HCT116 (cell line): ENCODE data around the gene CCL17. TPM values are rescaled to one million over a fixed set of nuclear protein-coding genes. Genes with fewer than 3 reads are reported as not detected.

Source experiments
- ATAC-seq: fragments of 200-7000 bp; cut with Tn5 transposase; 2 replicates; pipeline ENCODE4 v1.9.1; 2020; ENCODE audit warnings: mild to moderate bottlenecking, moderate library complexity
- BruUV-seq: library from RNA; stranded (reverse); fragments of 400-500 nt; replicated peaks from 2 replicates; lab custom pipeline; 2021; lab: Mats Ljungman, UMichigan
- CTCF ChIA-PET: fragments of 300-600 bp; sonication (Branson Sonifier 250); formaldehyde crosslinking; loops from one replicate; lab custom pipeline; 2021; ENCODE audit warnings: antibody characterized with exemption; lab: Charles Lee
- POLR2A ChIA-PET: fragments of 300-600, 350-600 bp; sonication (Branson Sonifier 250); formaldehyde crosslinking; loops from one replicate; lab custom pipeline; 2021; ENCODE audit warnings: antibody characterized with exemption; lab: Charles Lee
- RAD21 ChIA-PET, 2 experiments: fragments of 300-600 bp; sonication (Branson Sonifier 250); formaldehyde crosslinking; loops; one replicate each; lab custom pipeline; 2023; ENCODE audit warnings: low total read pairs in 2 of 2; ENCODE audit not compliant: uncharacterized antibody in 2 of 2, unreplicated experiment in 2 of 2, low non-redundant PET in 1 of 2; lab: Charles Lee
- DNase-seq: peaks from one replicate; pipeline ENCODE4 v3.0.0-alpha.2; 2010; ENCODE audit warnings: low read depth, low spot score
- H2AFZ ChIP-seq: fragments of 200-600 bp; shearing (Covaris generic), sonication (generic); 2 replicates; pipeline ENCODE4 v1.6.1; 2017; ENCODE audit warnings: low read depth, mixed run types, mixed read lengths, antibody characterized with exemption, low read length; ENCODE audit not compliant: poor library complexity, severe bottlenecking
- H3K27ac ChIP-seq: 2 replicates; pipeline ENCODE4 v1.5.1; 2012; ENCODE audit warnings: low read depth, low read length
- H3K27me3 ChIP-seq: fragments of 200-600 bp; sonication (generic); 2 replicates; pipeline ENCODE4 v1.6.1; 2016; ENCODE audit warnings: mixed run types, low read length, mixed read lengths; ENCODE audit not compliant: insufficient read depth
- H3K36me3 ChIP-seq, 2 experiments: fragments of 200-500 bp in 1 of 2; fragments of 200-600 bp in 1 of 2; sonication (Bioruptor generic) in 1 of 2; sonication (generic) in 1 of 2; 2 replicates each; pipeline versions ENCODE4 v1.5.1 to v1.6.1; 2014 to 2016; ENCODE audit warnings: low read length in 2 of 2, inconsistent platforms in 1 of 2, mixed read lengths in 1 of 2, mixed run types in 1 of 2; ENCODE audit not compliant: insufficient read depth in 2 of 2, control insufficient read depth in 1 of 2
- H3K4me1 ChIP-seq, 2 experiments: fragments of 200-600 bp in 1 of 2; sonication (generic) in 1 of 2; 2 replicates each; pipeline versions ENCODE4 v1.5.1 to v1.6.1; 2012 to 2017; ENCODE audit warnings: low read length in 2 of 2, inconsistent platforms in 1 of 2, mild to moderate bottlenecking in 1 of 2, mixed read lengths in 1 of 2, mixed run types in 1 of 2, moderate library complexity in 1 of 2; ENCODE audit not compliant: insufficient read depth in 2 of 2, control insufficient read depth in 1 of 2
- H3K4me2 ChIP-seq: fragments of 200-600 bp; sonication (generic); 2 replicates; pipeline ENCODE4 v1.6.1; 2017; ENCODE audit warnings: mixed run types, low read length, mixed read lengths
- H3K4me3 ChIP-seq, 2 experiments: fragments of 200-600 bp in 1 of 2; sonication (generic) in 1 of 2; replicated peaks in 1 of 2; 2 replicates each; pipeline ENCODE4 v1.5.1; 2011 to 2016; ENCODE audit warnings: low read length in 2 of 2, control low read depth in 1 of 2, low read depth in 1 of 2, mild to moderate bottlenecking in 1 of 2, mixed read lengths in 1 of 2, mixed run types in 1 of 2
- H3K79me2 ChIP-seq: fragments of 200-600 bp; sonication (generic); 2 replicates; pipeline ENCODE4 v1.6.1; 2017; ENCODE audit warnings: mild to moderate bottlenecking, mixed run types, low read length, moderate library complexity, mixed read lengths; ENCODE audit not compliant: insufficient read depth
- H3K9ac ChIP-seq: fragments of 200-600 bp; sonication (generic); 2 replicates; pipeline ENCODE4 v1.6.1; 2016; ENCODE audit warnings: low read length, mixed read lengths
- H3K9me2 ChIP-seq: fragments of 200-600 bp; sonication (generic), shearing (Covaris generic); 2 replicates; pipeline ENCODE4 v1.6.1; 2017; ENCODE audit warnings: mixed run types, mild to moderate bottlenecking, moderate library complexity; ENCODE audit not compliant: insufficient read depth
- H3K9me3 ChIP-seq, 2 experiments: fragments of 200-500 bp in 1 of 2; fragments of 200-600 bp in 1 of 2; sonication (Bioruptor generic) in 1 of 2; sonication (generic) in 1 of 2; 2 replicates each; pipeline ENCODE4 v1.6.1; 2014 to 2017; ENCODE audit warnings: low read length in 2 of 2, mixed read lengths in 2 of 2, inconsistent platforms in 1 of 2, low read depth in 1 of 2, mild to moderate bottlenecking in 1 of 2, mixed run types in 1 of 2, moderate library complexity in 1 of 2; ENCODE audit not compliant: control insufficient read depth in 1 of 2, insufficient read depth in 1 of 2
- H4K20me1 ChIP-seq: fragments of 200-600 bp; sonication (generic), shearing (Covaris generic); 2 replicates; pipeline ENCODE4 v1.6.1; 2017; ENCODE audit warnings: mixed run types, mild to moderate bottlenecking, moderate library complexity; ENCODE audit not compliant: insufficient read depth
- CEBPB ChIP-seq: IDR thresholded peaks from 2 replicates; pipeline ENCODE4 v1.6.1; 2012; ENCODE audit warnings: low read depth
- EGR1 ChIP-seq: IDR thresholded peaks from 2 replicates; pipeline ENCODE4 v1.6.1; 2012; ENCODE audit warnings: low read depth
- ELF1 ChIP-seq: IDR thresholded peaks from 2 replicates; pipeline ENCODE4 v1.6.1; 2012; ENCODE audit warnings: low read depth, borderline replicate concordance
- EZH2 ChIP-seq: fragments of 200-600 bp; sonication (generic); IDR thresholded peaks from 2 replicates; pipeline ENCODE4 v1.6.1; 2017; ENCODE audit warnings: antibody characterized with exemption, mixed run types
- FOSL1 ChIP-seq: IDR thresholded peaks from 2 replicates; pipeline ENCODE4 v1.6.1; 2012; ENCODE audit warnings: low read depth
- MAX ChIP-seq: IDR thresholded peaks from 2 replicates; pipeline ENCODE4 v1.6.1; 2012
- POLR2AphosphoS5 ChIP-seq: IDR thresholded peaks from 2 replicates; pipeline ENCODE4 v1.6.1; 2011; ENCODE audit warnings: mild to moderate bottlenecking, low read depth, low read length, moderate library complexity
- REST ChIP-seq: IDR thresholded peaks from 2 replicates; pipeline ENCODE4 v1.6.1; 2012; ENCODE audit warnings: low read depth
- SIN3A ChIP-seq: IDR thresholded peaks from 2 replicates; pipeline ENCODE4 v1.6.1; 2012; ENCODE audit warnings: low read depth
- SP1 ChIP-seq: IDR thresholded peaks from 2 replicates; pipeline ENCODE4 v1.6.1; 2012; ENCODE audit warnings: low read depth
- YY1 ChIP-seq: IDR thresholded peaks from 2 replicates; pipeline ENCODE4 v1.6.1; 2011; ENCODE audit warnings: low read length, low read depth, moderate library complexity, mild to moderate bottlenecking; ENCODE audit not compliant: insufficient replicate concordance; ENCODE audit errors: extremely low read depth
- ZFX ChIP-seq: fragments of 450-650 bp; IDR thresholded peaks from 2 replicates; pipeline ENCODE4 v1.6.1; 2017
- ZNF274 ChIP-seq: fragments of 200-500 bp; sonication (Bioruptor generic); IDR thresholded peaks from 2 replicates; pipeline ENCODE4 v1.6.1; 2014; ENCODE audit warnings: mild to moderate bottlenecking, low read depth, low read length, inconsistent platforms
- intact Hi-C: fragments of 100-400 bp; cut with micrococcal nuclease; formaldehyde crosslinking; loops from 2 replicates; pipeline ENCODE4 v1.10.0; 2022
- total RNA-seq: library from RNA; stranded (reverse); gene quantifications from one replicate; pipeline ENCODE4 v1.2.1, GENCODE V29; 2021; ENCODE audit not compliant: unreplicated experiment

Gene CCL17
- total RNA-seq, 1 experiment from 2014 or later, result not detected

DNA sequence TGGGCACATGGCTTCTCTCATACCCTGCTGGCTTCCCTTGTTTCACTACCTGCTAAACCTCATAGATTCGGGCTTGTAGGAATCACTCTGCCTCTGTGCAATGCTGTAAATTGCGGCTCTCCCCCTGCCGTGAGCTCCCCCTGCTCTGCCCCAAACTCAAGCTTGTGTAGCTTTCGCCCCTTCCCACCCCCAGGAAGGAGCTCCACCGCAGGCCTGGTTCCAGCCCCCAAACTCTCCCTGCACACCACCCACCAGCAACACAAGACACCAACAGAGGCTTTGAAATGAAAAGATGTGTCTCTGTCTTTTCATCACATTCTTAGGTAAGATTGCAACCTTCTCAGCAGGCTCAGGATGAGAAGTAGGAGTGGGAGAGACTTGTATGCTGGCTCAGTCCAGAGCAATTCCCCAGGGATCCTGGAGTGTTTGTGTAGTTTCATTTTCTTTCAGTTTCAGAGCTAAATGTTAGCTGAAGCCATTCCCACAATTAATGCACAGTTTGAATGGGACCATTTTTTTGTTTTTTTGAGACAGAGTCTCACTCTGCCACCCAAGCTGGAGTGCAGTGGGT lies 18.1 kb upstream of the CCL17 start:
- intact Hi-C loops, result no loop called here
- Histone ChIP-seq H3K79me2 (no peaks in the 10 kb centered on the region), H3K4me3 (no peak overlapping the region), H3K36me3 (no peaks in the 10 kb centered on the region), H3K4me2 (no peak overlapping the region), H4K20me1 (no peaks in the 10 kb centered on the region), H3K27ac (no peak overlapping the region), H3K4me1 (peaks cover 0 to 17% of the 10 kb centered on the region in 2 experiments; a peak in 2 of 4 replicates), H3K27me3 (0 out of 2 replicates have a peak, but pooled peaks cover 3% of the 10 kb centered on the region), H2AFZ (no peak overlapping the region), H3K9me2 (no peaks in the 10 kb centered on the region), H3K9ac (no peak overlapping the region), H3K9me3 (no peaks in the 10 kb centered on the region)
- TF ChIP-seq ZNF274 (no peak), MAX (no peak), SP1 (no peak)
- DNase-seq (no peak), ATAC-seq (no peak)
- POLR2A ChIA-PET, result no interaction called here
- RAD21 ChIA-PET, result no interaction called here
- CTCF ChIA-PET, result interaction anchor here (1.0 kb wide), 1 partner anchor 31 kb away, joined by 4 read pairs; no protein-coding TSS in a partner anchor
- BruUV-seq, result no TSS peak

DNA sequence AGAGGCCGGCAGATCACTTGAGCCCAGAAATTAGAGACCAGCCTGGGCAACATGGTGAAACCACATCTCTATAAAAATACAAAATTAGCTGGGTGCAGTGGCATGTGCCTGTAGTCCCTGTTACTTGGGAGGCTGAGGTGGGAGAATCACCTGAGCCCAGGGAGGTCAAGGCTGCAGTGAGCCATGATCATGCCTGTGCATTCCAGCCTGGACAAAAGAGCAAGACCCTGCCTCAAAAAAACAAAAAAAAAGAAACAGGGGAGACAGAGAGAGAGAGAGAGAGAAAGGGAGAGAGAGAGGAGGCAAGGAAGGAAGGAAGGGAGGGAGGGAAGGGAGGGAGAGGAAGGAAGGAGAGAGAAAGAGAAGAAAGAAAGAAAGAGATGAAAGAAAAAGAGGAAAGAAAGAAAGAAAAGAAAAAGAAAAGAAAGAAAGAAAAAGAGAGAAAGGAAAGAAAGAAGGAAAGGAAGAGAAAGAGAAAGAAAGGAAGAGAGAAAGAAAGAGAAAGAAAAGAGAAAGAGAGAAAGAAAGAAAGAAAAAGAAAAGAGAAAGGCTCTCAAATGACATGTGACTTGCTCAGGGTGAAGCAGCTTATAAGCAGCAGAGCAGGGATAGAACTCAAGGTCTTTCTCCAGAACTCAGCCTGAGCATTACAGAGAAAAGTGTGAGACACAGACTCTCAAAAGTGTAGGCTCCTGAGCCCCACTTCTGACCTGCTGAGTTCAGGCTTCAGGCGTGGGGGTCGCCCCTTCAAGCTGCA lies 16.8 kb upstream of the CCL17 start:
- BruUV-seq, result no TSS peak
- Histone ChIP-seq H3K4me2 (no peak overlapping the region), H4K20me1 (no peaks in the 10 kb centered on the region), H2AFZ (no peak overlapping the region), H3K4me1 (peaks cover 0 to 17% of the 10 kb centered on the region in 2 experiments; a peak in 2 of 4 replicates), H3K79me2 (no peaks in the 10 kb centered on the region), H3K9ac (no peak overlapping the region), H3K9me3 (no peaks in the 10 kb centered on the region), H3K27me3 (0 out of 2 replicates have a peak, but pooled peaks cover 3% of the 10 kb centered on the region), H3K9me2 (no peaks in the 10 kb centered on the region), H3K4me3 (no peak overlapping the region), H3K27ac (no peak overlapping the region), H3K36me3 (no peaks in the 10 kb centered on the region)
- POLR2A ChIA-PET, result no interaction called here
- no peak for ATAC-seq
- intact Hi-C loops, result no loop called here
- DNase-seq, result no peak
- CTCF ChIA-PET, result no interaction called here
- RAD21 ChIA-PET, result no interaction called here
- TF ChIP-seq ELF1 (no peak), EGR1 (no peak), YY1 (no peak), ZFX (no peak), FOSL1 (no peak), CEBPB (no peak), REST (no peak), ZNF274 (no peak), EZH2 (no peak), SIN3A (no peak), POLR2AphosphoS5 (no peak), MAX (no peak)
